Measurements from ENCODE around the gene INTS4. TPM values are rescaled to one million over a fixed set of nuclear protein-coding genes. Genes with fewer than 3 reads are reported as not detected.

INTS4 gene
- total RNA-seq, 1 donor from 2014 or later, result 46.3 TPM

DNA sequence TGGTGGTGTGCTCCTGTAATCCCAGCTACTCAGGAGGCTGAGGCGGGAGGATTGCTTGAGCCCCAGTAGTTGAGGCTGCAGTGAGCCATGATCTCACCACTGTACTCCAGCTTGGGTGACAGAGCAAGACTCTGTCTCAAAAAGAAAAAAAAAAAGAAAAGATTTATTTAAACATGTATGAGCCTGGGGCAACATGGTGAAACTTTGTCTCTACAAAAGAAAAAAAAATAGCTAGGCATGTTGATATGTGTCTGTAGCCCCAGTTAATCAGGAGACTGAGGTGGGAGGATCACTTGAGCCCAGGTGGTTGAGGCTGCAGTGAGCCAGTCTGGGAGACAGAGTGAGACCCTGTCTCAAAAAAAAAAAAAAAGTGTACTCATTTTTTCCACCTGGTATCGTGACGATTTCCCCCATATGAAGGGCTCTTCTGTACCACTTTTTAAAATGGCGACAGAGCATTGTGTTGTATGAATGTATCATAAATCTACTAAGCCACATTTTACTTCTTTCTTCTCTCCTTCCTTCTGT lies 45.0 kb upstream of the INTS4 start:
- H3K4me3 Mint-ChIP-seq, result peak overlapping the region; percentile 10
- H3K27ac Mint-ChIP-seq, result peak overlapping the region; percentile 85
- H3K27me3 Mint-ChIP-seq, result no peaks in the 10 kb centered on the region
- peaks cover 15% of the 10 kb centered on the region for H3K4me1 Mint-ChIP-seq (ENCODE audit: unreplicated experiment)
- H3K36me3 Mint-ChIP-seq, result no peaks in the 10 kb centered on the region
- DNase-seq (ENCODE audit: extremely low spot score, unreplicated experiment), result no peak
- TF ChIP-seq, protein P1, sequence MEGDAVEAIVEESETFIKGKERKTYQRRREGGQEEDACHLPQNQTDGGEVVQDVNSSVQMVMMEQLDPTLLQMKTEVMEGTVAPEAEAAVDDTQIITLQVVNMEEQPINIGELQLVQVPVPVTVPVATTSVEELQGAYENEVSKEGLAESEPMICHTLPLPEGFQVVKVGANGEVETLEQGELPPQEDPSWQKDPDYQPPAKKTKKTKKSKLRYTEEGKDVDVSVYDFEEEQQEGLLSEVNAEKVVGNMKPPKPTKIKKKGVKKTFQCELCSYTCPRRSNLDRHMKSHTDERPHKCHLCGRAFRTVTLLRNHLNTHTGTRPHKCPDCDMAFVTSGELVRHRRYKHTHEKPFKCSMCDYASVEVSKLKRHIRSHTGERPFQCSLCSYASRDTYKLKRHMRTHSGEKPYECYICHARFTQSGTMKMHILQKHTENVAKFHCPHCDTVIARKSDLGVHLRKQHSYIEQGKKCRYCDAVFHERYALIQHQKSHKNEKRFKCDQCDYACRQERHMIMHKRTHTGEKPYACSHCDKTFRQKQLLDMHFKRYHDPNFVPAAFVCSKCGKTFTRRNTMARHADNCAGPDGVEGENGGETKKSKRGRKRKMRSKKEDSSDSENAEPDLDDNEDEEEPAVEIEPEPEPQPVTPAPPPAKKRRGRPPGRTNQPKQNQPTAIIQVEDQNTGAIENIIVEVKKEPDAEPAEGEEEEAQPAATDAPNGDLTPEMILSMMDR (conservative IDR thresholded peaks at IDR 0.05), result no peak
- H3K9me3 Mint-ChIP-seq, result no peaks in the 10 kb centered on the region

DNA sequence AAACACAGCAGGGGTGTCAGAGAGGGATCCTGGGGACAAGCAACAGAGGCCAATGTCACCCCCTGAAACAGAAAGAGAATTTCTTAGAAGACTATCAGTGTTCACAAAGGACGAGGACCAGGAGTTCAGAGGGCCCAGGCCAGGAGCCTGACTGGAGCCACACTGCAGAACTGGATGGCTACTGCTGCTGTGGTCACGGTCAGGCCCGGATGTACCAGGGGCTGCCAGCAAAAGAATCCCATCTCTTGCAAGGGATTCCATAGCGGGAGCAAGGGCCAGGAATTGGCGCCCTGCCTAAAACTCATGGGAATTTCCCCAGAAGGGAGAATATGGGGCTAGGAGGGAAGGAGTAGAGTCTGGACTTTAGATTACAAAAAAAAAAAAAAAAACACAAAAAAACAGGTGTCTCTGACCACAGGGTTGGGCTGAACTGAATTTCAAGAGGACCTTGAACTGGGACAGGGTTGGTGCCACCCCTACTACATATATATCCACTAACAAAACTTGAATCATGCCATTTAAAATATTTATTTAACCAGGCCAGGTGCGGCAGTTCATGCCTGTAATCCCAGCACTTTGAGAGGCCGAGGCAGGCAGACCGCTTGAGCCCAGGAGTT lies 44.3 kb upstream of the INTS4 start:
- Mint-ChIP-seq H3K27me3 (no peaks in the 10 kb centered on the region), H3K9me3 (no peaks in the 10 kb centered on the region), H3K27ac (no peak overlapping the region), H3K4me3 (no peak overlapping the region), H3K4me1 (ENCODE audit: unreplicated experiment) (peaks cover 15% of the 10 kb centered on the region), H3K36me3 (no peaks in the 10 kb centered on the region)
- TF ChIP-seq, protein P1 (conservative IDR thresholded peaks at IDR 0.05), result no peak
- no peak for DNase-seq (ENCODE audit: extremely low spot score, unreplicated experiment)

DNA sequence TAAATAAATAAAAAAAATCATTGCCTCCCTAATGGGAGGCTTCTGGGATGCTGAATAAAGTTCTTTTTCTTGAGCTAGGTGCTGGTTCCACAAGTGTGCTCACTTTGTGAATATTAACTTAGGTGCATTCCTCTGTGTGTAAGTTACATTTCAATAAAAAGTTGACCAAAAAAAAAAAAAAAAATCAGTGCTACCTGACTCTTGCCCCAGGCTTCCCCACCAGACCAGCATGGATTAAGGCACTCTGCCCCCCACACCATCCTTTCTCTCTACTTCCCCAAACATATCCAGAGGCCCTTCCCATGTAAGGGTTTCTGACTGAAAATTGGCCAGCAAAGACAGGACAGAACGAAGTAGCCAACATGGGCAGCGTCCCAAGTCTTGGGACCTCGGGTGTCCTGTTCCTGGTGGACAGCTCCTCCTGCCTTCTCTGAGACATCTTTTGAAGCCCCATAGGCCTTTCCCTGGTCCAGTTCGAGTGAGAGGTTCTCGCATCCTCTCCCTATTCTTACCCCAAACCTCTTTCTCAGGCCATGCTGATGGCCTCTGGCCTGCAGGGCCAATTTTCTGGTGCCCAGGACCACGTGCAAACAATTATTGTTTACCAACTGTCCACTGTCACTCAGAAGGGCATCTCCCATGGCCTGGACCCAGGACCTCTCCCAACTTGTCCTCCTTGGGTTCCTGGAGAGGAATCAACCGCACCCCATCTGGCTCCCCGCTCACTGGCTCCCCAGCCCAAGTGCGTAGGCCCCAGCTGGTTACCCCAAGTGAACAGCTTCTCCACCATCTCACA lies 43.6 kb upstream of the INTS4 start:
- Mint-ChIP-seq H3K4me3 (no peak overlapping the region), H3K36me3 (no peaks in the 10 kb centered on the region), H3K27ac (no peak overlapping the region), H3K27me3 (no peaks in the 10 kb centered on the region), H3K9me3 (no peaks in the 10 kb centered on the region), H3K4me1 (ENCODE audit: unreplicated experiment) (peaks cover 15% of the 10 kb centered on the region)
- DNase-seq (ENCODE audit: extremely low spot score, unreplicated experiment), result no peak
- TF ChIP-seq, protein P1 (conservative IDR thresholded peaks at IDR 0.05), result no peak

DNA sequence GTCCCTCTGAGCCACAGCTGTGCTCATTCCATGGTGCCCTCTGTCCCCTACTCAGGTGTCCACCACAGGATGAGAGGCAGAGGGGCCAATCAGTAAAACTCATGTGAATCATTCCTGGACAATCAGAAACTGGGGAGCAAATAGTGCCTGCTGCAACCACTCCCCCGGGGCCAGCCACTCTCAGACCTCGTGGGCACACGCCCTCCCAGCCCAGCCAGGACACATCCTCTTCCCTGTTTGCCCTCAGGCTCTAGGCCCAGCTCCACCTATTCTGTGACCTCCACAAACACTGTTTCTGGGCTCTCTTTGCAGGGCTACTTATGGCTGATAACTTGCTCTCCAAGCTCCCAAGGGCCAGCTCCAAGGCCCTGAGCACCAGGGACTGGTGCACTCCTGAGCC lies 42.6 kb upstream of the INTS4 start:
- DNase-seq (ENCODE audit: extremely low spot score, unreplicated experiment), result no peak
- Mint-ChIP-seq H3K27ac (peak overlapping the region; percentile 18), H3K9me3 (no peaks in the 10 kb centered on the region), H3K4me3 (no peak overlapping the region), H3K4me1 (ENCODE audit: unreplicated experiment) (peaks cover 15% of the 10 kb centered on the region), H3K36me3 (no peaks in the 10 kb centered on the region), H3K27me3 (no peaks in the 10 kb centered on the region)
- TF ChIP-seq, protein P1 (conservative IDR thresholded peaks at IDR 0.05), result no peak

DNA sequence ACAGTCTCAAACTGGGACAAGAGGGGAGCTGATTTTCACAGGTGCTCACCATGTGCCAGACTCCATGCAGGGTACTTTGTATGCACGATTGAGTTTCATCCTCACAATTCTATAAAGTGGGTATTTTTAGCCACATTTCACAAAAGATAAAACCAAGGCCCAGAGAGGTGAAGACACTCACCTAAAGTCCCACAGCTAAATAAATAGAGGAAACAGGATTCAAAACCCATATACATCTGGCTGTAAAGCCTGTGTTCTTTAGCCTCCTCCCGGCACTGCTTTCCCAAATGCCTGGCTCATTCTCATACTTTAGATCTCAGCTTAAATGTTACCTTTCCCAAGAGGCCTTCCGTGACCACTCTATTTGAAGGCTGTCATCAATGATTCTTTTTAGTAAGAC lies 41.8 kb upstream of the INTS4 start:
- no peak overlapping the region for H3K27ac Mint-ChIP-seq
- H3K36me3 Mint-ChIP-seq, result no peaks in the 10 kb centered on the region
- H3K27me3 Mint-ChIP-seq, result no peaks in the 10 kb centered on the region
- no peaks in the 10 kb centered on the region for H3K9me3 Mint-ChIP-seq
- H3K4me1 Mint-ChIP-seq (ENCODE audit: unreplicated experiment), result peaks cover 15% of the 10 kb centered on the region
- H3K4me3 Mint-ChIP-seq, result no peak overlapping the region
- no peak for DNase-seq (ENCODE audit: extremely low spot score, unreplicated experiment)
- TF ChIP-seq, protein P1 (conservative IDR thresholded peaks at IDR 0.05), result no peak
